Ishikawa (cell line): ENCODE data around the gene SRPK2.

ENCODE experiments used
- CEBPB ChIP-seq: IDR thresholded peaks from 2 replicates; pipeline ENCODE4 v1.6.1; 2012
- EP300 ChIP-seq: IDR thresholded peaks from 2 replicates; pipeline ENCODE4 v1.6.1; 2012; ENCODE audit warnings: borderline replicate concordance
- FOXM1 ChIP-seq: IDR thresholded peaks from 2 replicates; pipeline ENCODE4 v1.6.1; 2012; ENCODE audit warnings: low read depth, borderline replicate concordance
- REST ChIP-seq: IDR thresholded peaks from 2 replicates; pipeline ENCODE4 v1.6.1; 2012; ENCODE audit warnings: low read depth, mild to moderate bottlenecking
- YY1 ChIP-seq: IDR thresholded peaks from 2 replicates; pipeline ENCODE4 v1.6.1; 2012; ENCODE audit warnings: low read depth
- ZBTB7A ChIP-seq: IDR thresholded peaks from 2 replicates; pipeline ENCODE4 v1.6.1; 2012; ENCODE audit warnings: low read depth

DNA sequence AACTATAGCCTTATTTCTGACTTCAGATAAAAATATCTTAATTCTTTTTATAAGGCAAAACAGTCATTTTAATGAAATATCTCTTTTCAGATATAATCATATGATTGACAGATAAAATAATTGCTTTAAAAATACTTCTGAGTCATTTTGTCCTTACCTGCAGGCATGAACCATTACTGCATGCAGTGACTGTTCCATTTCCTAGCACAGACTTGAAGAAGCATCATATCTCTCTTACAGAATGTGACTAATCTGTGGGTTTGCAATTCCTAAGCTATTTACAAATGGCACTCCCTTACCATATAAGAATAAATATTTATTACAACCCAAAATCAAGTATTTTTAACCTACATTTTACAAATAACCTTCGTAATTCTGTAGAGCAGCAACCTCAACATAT lies 120.7 kb downstream of the SRPK2 start:
- TF ChIP-seq FOXM1 (no peak), CEBPB (no peak), REST (no peak), YY1 (no peak), EP300 (no peak), ZBTB7A (no peak)
